ENCODE measurements around the gene ZNF354C.
"Not testable (repeated sequence)": the region's sequence is repeated elsewhere in the genome, so short reads cannot be mapped to it uniquely, and the experiment has no call there.

ZNF354C gene

GRCh38 chr5:179089502-179089901 lies 29.3 kb downstream of the ZNF354C start:
- Mint-ChIP-seq H3K27me3 (no peaks in the 10 kb centered on the region), H3K36me3 (no peaks in the 10 kb centered on the region), H3K9me3 (peaks cover 59% of the 10 kb centered on the region), H3K4me1 (no peaks in the 10 kb centered on the region), H3K4me3 (no peak overlapping the region), H3K27ac (no peak overlapping the region)
- CTCF ChIA-PET: no interaction called here
- no peak for DNase-seq

GRCh38 chr5:179101282-179101681 lies 41.1 kb downstream of the ZNF354C start:
- H3K27me3 Mint-ChIP-seq, H3K4me1 Mint-ChIP-seq, CTCF ChIA-PET, H3K4me3 Mint-ChIP-seq, H3K36me3 Mint-ChIP-seq, H3K27ac Mint-ChIP-seq, DNase-seq: not testable (repeated sequence)
- peaks cover 27% of the 10 kb centered on the region for H3K9me3 Mint-ChIP-seq

- H3K27me3 Mint-ChIP-seq: no peaks in the 10 kb centered on the region
- H3K27ac Mint-ChIP-seq: no peak overlapping the region
- no peaks in the 10 kb centered on the region for H3K4me1 Mint-ChIP-seq
- no peaks in the 10 kb centered on the region for H3K36me3 Mint-ChIP-seq
- no peak overlapping the region for H3K4me3 Mint-ChIP-seq
- peaks cover 40% of the 10 kb centered on the region for H3K9me3 Mint-ChIP-seq
- CTCF ChIA-PET: no interaction called here
- no peak for DNase-seq
These were observed 50.4 kb downstream of the ZNF354C start for GRCh38 chr5:179110528-179110927.

GRCh38 chr5:179111267-179112207 lies 51.4 kb downstream of the ZNF354C start:
- Mint-ChIP-seq H3K27ac (no peak overlapping the region), H3K9me3 (peaks cover 44% of the 10 kb centered on the region), H3K4me3 (no peak overlapping the region), H3K36me3 (no peaks in the 10 kb centered on the region), H3K4me1 (no peaks in the 10 kb centered on the region), H3K27me3 (no peaks in the 10 kb centered on the region)
- no peak for DNase-seq
- CTCF ChIA-PET: no interaction called here

GRCh38 chr5:179112469-179113142 lies 52.4 kb downstream of the ZNF354C start:
- no peak for DNase-seq
- Mint-ChIP-seq H3K27me3 (no peaks in the 10 kb centered on the region), H3K9me3 (peaks cover 41% of the 10 kb centered on the region), H3K36me3 (no peaks in the 10 kb centered on the region), H3K27ac (no peak overlapping the region), H3K4me1 (no peaks in the 10 kb centered on the region), H3K4me3 (no peak overlapping the region)
- CTCF ChIA-PET: no interaction called here

GRCh38 chr5:179113143-179113530 lies 53.0 kb downstream of the ZNF354C start:
- Mint-ChIP-seq H3K27ac (no peak overlapping the region), H3K4me1 (no peaks in the 10 kb centered on the region), H3K27me3 (no peaks in the 10 kb centered on the region), H3K9me3 (peaks cover 39% of the 10 kb centered on the region), H3K4me3 (no peak overlapping the region), H3K36me3 (no peaks in the 10 kb centered on the region)
- DNase-seq: no peak
- CTCF ChIA-PET: no interaction called here

GRCh38 chr5:179113945-179114641 lies 53.9 kb downstream of the ZNF354C start:
- Mint-ChIP-seq H3K9me3 (peaks cover 35% of the 10 kb centered on the region), H3K4me1 (no peaks in the 10 kb centered on the region), H3K27ac (no peak overlapping the region)

GRCh38 chr5:179114756-179115155 lies 54.6 kb downstream of the ZNF354C start:
- H3K27me3 Mint-ChIP-seq: no peaks in the 10 kb centered on the region
- H3K9me3 Mint-ChIP-seq: peaks cover 36% of the 10 kb centered on the region
- no peak for DNase-seq
- no peak overlapping the region for H3K4me3 Mint-ChIP-seq
- H3K36me3 Mint-ChIP-seq: no peaks in the 10 kb centered on the region
- no peaks in the 10 kb centered on the region for H3K4me1 Mint-ChIP-seq
- CTCF ChIA-PET: no interaction called here
- no peak overlapping the region for H3K27ac Mint-ChIP-seq

More at GRCh38 chr5:179113945-179114641, 53.9 kb downstream of the ZNF354C start:
- Mint-ChIP-seq H3K4me3 (no peak overlapping the region), H3K36me3 (no peaks in the 10 kb centered on the region), H3K27me3 (no peaks in the 10 kb centered on the region)
- CTCF ChIA-PET: no interaction called here
- no peak for DNase-seq

GRCh38 chr5:179115307-179115706 lies 55.1 kb downstream of the ZNF354C start:
- H3K4me1 Mint-ChIP-seq: no peaks in the 10 kb centered on the region
- H3K4me3 Mint-ChIP-seq: no peak overlapping the region
- no peak overlapping the region for H3K27ac Mint-ChIP-seq
- no peak for DNase-seq
- no peaks in the 10 kb centered on the region for H3K27me3 Mint-ChIP-seq
- peaks cover 42% of the 10 kb centered on the region for H3K9me3 Mint-ChIP-seq
- peaks cover 3% of the 10 kb centered on the region for H3K36me3 Mint-ChIP-seq
- CTCF ChIA-PET: no interaction called here

- Mint-ChIP-seq H3K9me3 (peaks cover 37% of the 10 kb centered on the region), H3K4me1 (no peaks in the 10 kb centered on the region), H3K4me3 (no peak overlapping the region), H3K27me3 (no peaks in the 10 kb centered on the region), H3K27ac (no peak overlapping the region), H3K36me3 (peaks cover 3% of the 10 kb centered on the region)
- DNase-seq: no peak
- CTCF ChIA-PET: no interaction called here
These were observed 55.8 kb downstream of the ZNF354C start for GRCh38 chr5:179115845-179116524.

GRCh38 chr5:179118338-179118737 lies 58.2 kb downstream of the ZNF354C start:
- Mint-ChIP-seq H3K27me3 (no peaks in the 10 kb centered on the region), H3K9me3 (peaks cover 31% of the 10 kb centered on the region), H3K36me3 (peaks cover 3% of the 10 kb centered on the region), H3K27ac (no peak overlapping the region), H3K4me3 (no peak overlapping the region), H3K4me1 (no peaks in the 10 kb centered on the region)
- no peak for DNase-seq
- CTCF ChIA-PET: no interaction called here

GRCh38 chr5:179118756-179119414 lies 58.7 kb downstream of the ZNF354C start:
- no peaks in the 10 kb centered on the region for H3K4me1 Mint-ChIP-seq
- H3K27ac Mint-ChIP-seq: no peak overlapping the region
- H3K9me3 Mint-ChIP-seq: peaks cover 26% of the 10 kb centered on the region
- no peak for DNase-seq
- H3K36me3 Mint-ChIP-seq: peaks cover 3% of the 10 kb centered on the region
- no peaks in the 10 kb centered on the region for H3K27me3 Mint-ChIP-seq
- CTCF ChIA-PET: no interaction called here
- no peak overlapping the region for H3K4me3 Mint-ChIP-seq

GRCh38 chr5:179119415-179120170 lies 59.4 kb downstream of the ZNF354C start:
- Mint-ChIP-seq H3K9me3 (peaks cover 24% of the 10 kb centered on the region), H3K4me3 (no peak overlapping the region), H3K27ac (no peak overlapping the region), H3K27me3 (no peaks in the 10 kb centered on the region), H3K4me1 (no peaks in the 10 kb centered on the region), H3K36me3 (peaks cover 3% of the 10 kb centered on the region)
- no peak for DNase-seq
- CTCF ChIA-PET: no interaction called here
